GM12878 (cell line): ENCODE results near the gene RPS6KA2. TPM values are rescaled to one million over a fixed set of nuclear protein-coding genes. Genes with fewer than 3 reads are reported as not detected.

Experiments used
- ATAC-seq: fragments of 200-7000 bp; cut with Tn5 transposase; 3 replicates; pipeline ENCODE4 v1.9.1; 2020; ENCODE audit warnings: mild to moderate bottlenecking, moderate library complexity
- BruUV-seq: library from RNA; stranded (reverse); fragments of 400-500 nt; replicated peaks from 2 replicates; lab custom pipeline; 2021; lab: Mats Ljungman, UMichigan
- CTCF ChIA-PET: fragments of 300-600 bp; sonication (Branson Sonifier 250); formaldehyde crosslinking; extraction: SDS; loops from one replicate; lab custom pipeline; 2021; ENCODE audit warnings: inconsistent platforms; lab: Yijun Ruan, JAX
- POLR2A ChIA-PET: fragments of 350-600 bp; formaldehyde crosslinking; extraction: SDS; loops from one replicate; lab custom pipeline; 2021; ENCODE audit warnings: inconsistent platforms; lab: Charles Lee
- RAD21 ChIA-PET: fragments of 300-600 bp; sonication (Branson Sonifier 250); formaldehyde crosslinking; loops from one replicate; lab custom pipeline; 2023; ENCODE audit warnings: antibody characterized with exemption; ENCODE audit not compliant: unreplicated experiment; lab: Charles Lee
- SMC1A ChIA-PET: fragments of 300-600 bp; sonication (Branson Sonifier 250); formaldehyde crosslinking; loops from one replicate; lab custom pipeline; 2023; ENCODE audit not compliant: unreplicated experiment, uncharacterized antibody; lab: Charles Lee
- DNase-seq: peaks from one replicate; pipeline ENCODE4 v3.0.0-alpha.2; 2011; ENCODE audit warnings: low read depth, low spot score
- FAIRE-seq: peaks from 3 replicates; lab custom pipeline; 2011; peaks lifted over from hg19 to GRCh38; lab: Jason Lieb, UNC
- H2AFZ ChIP-seq: 2 replicates; pipeline ENCODE4 v1.6.0; 2011; ENCODE audit warnings: low read depth, low read length, control low read depth; ENCODE audit not compliant: control insufficient read depth
- H3K27ac ChIP-seq: 2 replicates; pipeline ENCODE4 v1.5.1; 2011; ENCODE audit warnings: control low read depth; ENCODE audit not compliant: control insufficient read depth, insufficient read depth
- H3K27me3 ChIP-seq, 2 experiments: replicated peaks in 1 of 2; 2 replicates each; pipeline versions ENCODE4 v1.6.0 to v1.6.1; 2011; ENCODE audit warnings: low read length in 1 of 2; ENCODE audit not compliant: control insufficient read depth in 2 of 2, insufficient read depth in 2 of 2
- H3K36me3 ChIP-seq, 2 experiments: 2 replicates each; pipeline ENCODE4 v1.5.1; 2011; ENCODE audit warnings: low read length in 1 of 2; ENCODE audit not compliant: control insufficient read depth in 2 of 2, insufficient read depth in 2 of 2
- H3K4me1 ChIP-seq: 2 replicates; pipeline ENCODE4 v1.6.1; 2011; ENCODE audit warnings: mild to moderate bottlenecking, low read length, moderate library complexity, mixed read lengths; ENCODE audit not compliant: control insufficient read depth, insufficient read depth
- H3K4me2 ChIP-seq: 2 replicates; pipeline ENCODE4 v1.6.0; 2011; ENCODE audit warnings: control low read depth; ENCODE audit not compliant: control insufficient read depth, insufficient read depth
- H3K4me3 ChIP-seq: fragments of 200-600 bp; sonication (generic); 2 replicates; pipeline ENCODE4 v1.5.1; 2016
- H3K79me2 ChIP-seq: 2 replicates; pipeline ENCODE4 v1.6.0; 2011; ENCODE audit warnings: low read length; ENCODE audit not compliant: control insufficient read depth, insufficient read depth
- H3K9ac ChIP-seq: 2 replicates; pipeline ENCODE4 v1.8.0; 2011; ENCODE audit warnings: low read length, control low read depth, mixed read lengths; ENCODE audit not compliant: control insufficient read depth, insufficient read depth
- H3K9me3 ChIP-seq: replicated peaks from 3 replicates; pipeline ENCODE4 v1.5.1; 2011; ENCODE audit warnings: mild to moderate bottlenecking, low read length; ENCODE audit not compliant: control insufficient read depth, insufficient read depth
- H4K20me1 ChIP-seq: 2 replicates; pipeline ENCODE4 v1.6.0; 2011; ENCODE audit not compliant: control insufficient read depth, insufficient read depth
- BACH1 ChIP-seq: fragments of 450-650 bp; IDR thresholded peaks from 2 replicates; pipeline ENCODE4 v1.6.1; 2017; ENCODE audit warnings: mild to moderate bottlenecking, borderline replicate concordance
- EP300 ChIP-seq, 2 experiments: fragments of 150-350 bp in 1 of 2; IDR thresholded peaks; 2 replicates each; pipeline ENCODE4 v1.6.1; 2011 to 2012; ENCODE audit warnings: low read depth in 2 of 2, low read length in 2 of 2, borderline replicate concordance in 1 of 2, improper control_type of control experiment in 1 of 2, inconsistent platforms in 1 of 2; ENCODE audit not compliant: control insufficient read depth in 1 of 2
- IRF3 ChIP-seq: fragments of 450-650 bp; IDR thresholded peaks from 2 replicates; pipeline ENCODE4 v1.6.1; 2014; ENCODE audit warnings: mild to moderate bottlenecking
- POLR2A ChIP-seq: IDR thresholded peaks from 2 replicates; pipeline ENCODE4 v1.6.1; 2011; ENCODE audit warnings: low read depth, mild to moderate bottlenecking, low read length
- RCOR1 ChIP-seq: conservative IDR thresholded peaks from 2 replicates; pipeline ENCODE4 v1.6.1; 2012; ENCODE audit warnings: low read depth, low read length, improper control_type of control experiment
- SIX5 ChIP-seq: IDR thresholded peaks from 2 replicates; pipeline ENCODE4 v1.6.1; 2011; ENCODE audit warnings: mild to moderate bottlenecking, low read depth, low read length, moderate library complexity; ENCODE audit not compliant: severe bottlenecking
- SKIL ChIP-seq: fragments of 450-650 bp; IDR thresholded peaks from 2 replicates; pipeline ENCODE4 v1.6.1; 2017; ENCODE audit warnings: mild to moderate bottlenecking, low read depth, inconsistent platforms; ENCODE audit not compliant: poor library complexity, severe bottlenecking
- SUPT20H ChIP-seq: IDR thresholded peaks from 2 replicates; pipeline ENCODE4 v1.6.1; 2011; ENCODE audit warnings: low read depth, mild to moderate bottlenecking, low read length, moderate library complexity, borderline replicate concordance; ENCODE audit not compliant: control insufficient read depth
- TARDBP ChIP-seq: IDR thresholded peaks from 2 replicates; pipeline ENCODE4 v1.6.1; 2016; ENCODE audit warnings: borderline replicate concordance
- ZNF207 ChIP-seq: fragments of 450-650 bp; IDR thresholded peaks from 2 replicates; pipeline ENCODE4 v1.6.1; 2014; ENCODE audit warnings: antibody characterized with exemption, mild to moderate bottlenecking, borderline replicate concordance
- WGBS: methylation state at CpG from one replicate; pipeline ENCODE4 v1.1.6; 2016; ENCODE audit warnings: low lambda C conversion rate; ENCODE audit not compliant: insufficient replicate concordance, insufficient coverage; ENCODE audit errors: missing lambda C conversion rate; 5-methylcytosine and 5-hydroxymethylcytosine counted together
- in situ Hi-C: fragments of 300-500 bp; cut with MboI; formaldehyde crosslinking; loops from 9 replicates; pipeline ENCODE4 v1.14.3; 2018; ENCODE audit warnings: mixed read lengths
- intact Hi-C: fragments of 100-400 bp; cut with micrococcal nuclease; formaldehyde crosslinking; loops from one replicate; pipeline ENCODE4 v1.14.2; 2022; ENCODE audit not compliant: unreplicated experiment
- polyA plus RNA-seq, 11 experiments: library from polyadenylated mRNA; depleted of rRNA in 4 of 11; unstranded in 6 of 11; stranded (reverse) in 5 of 11; fragments of >200 nt; fragmentation: Nextera tagmentation in 4 of 11; fragmentation: Illumina TruSeq in 1 of 11; extraction: Ambion mirVana in 4 of 11; extraction: Trizol in 1 of 11; gene quantifications; 1 replicate in 1 of 11; 2 replicates in 10 of 11; pipeline versions ENCODE4 v1.2.1 to v1.2.3, GENCODE V29; 2011 to 2016; ENCODE audit warnings: inconsistent platforms in 2 of 11, missing spikeins in 2 of 11, low read depth in 1 of 11
- total RNA-seq, 4 experiments: library from RNA; depleted of rRNA in 3 of 4; stranded (reverse); fragments of >200 nt in 3 of 4; fragmentation: Illumina TruSeq in 1 of 4; extraction: Trizol in 1 of 4; gene quantifications; 2 replicates each; pipeline versions ENCODE4 v1.2.1 to v1.2.3, GENCODE V29; 2013 to 2021
- TF ChIP-seq, protein P1 (sequence below): IDR thresholded peaks from 2 replicates; pipeline ENCODE4 v1.6.1; 2011; ENCODE audit warnings: low read depth, mild to moderate bottlenecking, low read length, moderate library complexity, borderline replicate concordance; ENCODE audit errors: extremely low read depth

Gene RPS6KA2
- total and polyA plus RNA-seq, 10 of the 15 experiments (the other 5 are each of a cell fraction or from before 2014, with no cell fraction given) = 0.02 to 1.0 (median 0.22) TPM; not detected in 1

GRCh38 chr6:166540631-166541331 is 86.3 kb downstream of the RPS6KA2 start (continued):
- TF ChIP-seq, protein P1, sequence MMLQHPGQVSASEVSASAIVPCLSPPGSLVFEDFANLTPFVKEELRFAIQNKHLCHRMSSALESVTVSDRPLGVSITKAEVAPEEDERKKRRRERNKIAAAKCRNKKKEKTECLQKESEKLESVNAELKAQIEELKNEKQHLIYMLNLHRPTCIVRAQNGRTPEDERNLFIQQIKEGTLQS = no peak
- TF ChIP-seq SIX5 (no peak), SUPT20H (no peak), POLR2A (peak; percentile 65), SKIL (no peak), EP300 (IDR thresholded peaks at IDR 0.05; ENCODE audit: borderline replicate concordance in 1 of 2, control insufficient read depth in 1 of 2, low read depth in 2 of 2, low read length in 2 of 2) (0 out of 4 replicates have a peak, but pooled peaks of 1 of the 2 experiments have one; percentile 7)

DNA sequence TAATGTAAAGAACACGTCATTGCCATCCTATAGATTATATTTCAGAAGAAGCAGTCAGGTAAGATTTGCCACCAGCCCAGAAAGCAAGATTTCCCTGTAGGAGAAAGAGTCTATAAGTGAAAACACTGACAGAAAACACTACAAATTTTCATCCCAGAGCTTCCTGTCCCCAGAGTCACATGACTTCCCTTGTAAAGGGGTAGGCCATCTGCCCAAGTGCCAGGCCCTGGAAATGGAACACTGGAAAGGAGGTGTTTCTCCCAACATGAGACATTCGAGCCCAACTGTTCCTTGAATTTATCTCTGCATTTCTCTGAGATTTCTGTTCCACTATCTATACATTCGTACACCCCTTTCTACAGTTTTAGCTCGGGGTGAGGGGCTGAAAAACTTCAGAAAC is 87.5 kb downstream of the RPS6KA2 start:
- no peaks in the 10 kb centered on the region; a peak in 1 of 4 replicates for H3K36me3 ChIP-seq
- ATAC-seq (no peak), FAIRE-seq (no peak), DNase-seq (no peak)
- ChIA-PET CTCF (no interaction called here), RAD21 (no interaction called here), SMC1A (no interaction called here), POLR2A (no interaction called here)
- no peaks in the 10 kb centered on the region for H3K27me3 ChIP-seq
- no peak overlapping the region for H3K4me2 ChIP-seq
- H4K20me1 ChIP-seq = no peaks in the 10 kb centered on the region
- peaks cover 16% of the 10 kb centered on the region for H3K4me1 ChIP-seq
- H3K9ac ChIP-seq = no peak overlapping the region
- H3K79me2 ChIP-seq = no peaks in the 10 kb centered on the region
- no peak overlapping the region for H3K27ac ChIP-seq
- intact Hi-C loops = no loop called here
- no TSS peak for BruUV-seq
- no peak overlapping the region for H2AFZ ChIP-seq
- WGBS = 50% methylated on average over 4 of the region's 4 CpGs
- TF ChIP-seq BACH1 = no peak
- no peak for TF ChIP-seq IRF3
- no peak for TF ChIP-seq EP300 (IDR thresholded peaks at IDR 0.05; ENCODE audit: borderline replicate concordance in 1 of 2, control insufficient read depth in 1 of 2, low read depth in 2 of 2, low read length in 2 of 2)
- TF ChIP-seq SKIL = no peak
- TF ChIP-seq ZNF207 = no peak
- TF ChIP-seq RCOR1 = no peak
- TF ChIP-seq TARDBP = no peak
- in situ Hi-C loops = no loop called here
- no peak overlapping the region for H3K4me3 ChIP-seq
- H3K9me3 ChIP-seq = no peaks in the 10 kb centered on the region
